Parathyroid adenoma (tissue), 2 donors: ENCODE results near the gene SFMBT2.
A peak's percentile ranks its signal among the peaks of the same experiment; 100 is the strongest.

Experiments used
- H2AFZ ChIP-seq: fragments of 300-600 bp; sonication (generic); one replicate; pipeline ENCODE4 v1.7.0; 2017; ENCODE audit warnings: antibody characterized with exemption, mild to moderate bottlenecking
- H3K27ac ChIP-seq: fragments of 300-600 bp; sonication (generic); one replicate; pipeline ENCODE4 v1.7.0; 2017
- H3K27me3 ChIP-seq: fragments of 300-600 bp; sonication (generic); one replicate; pipeline ENCODE4 v1.7.0; 2017; ENCODE audit warnings: low read length; ENCODE audit not compliant: control insufficient read depth, insufficient read depth
- H3K36me3 ChIP-seq: fragments of 300-600 bp; sonication (generic); one replicate; pipeline ENCODE4 v1.7.0; 2017; ENCODE audit warnings: low read length; ENCODE audit not compliant: control insufficient read depth, insufficient read depth
- H3K4me1 ChIP-seq: fragments of 300-600 bp; sonication (generic); one replicate; pipeline ENCODE4 v1.7.0; 2017; ENCODE audit warnings: control low read depth
- H3K4me2 ChIP-seq: fragments of 300-600 bp; sonication (generic); one replicate; pipeline ENCODE4 v1.7.0; 2017; ENCODE audit warnings: low read length
- H3K4me3 ChIP-seq: fragments of 300-600 bp; sonication (generic); one replicate; pipeline ENCODE4 v1.7.0; 2017; ENCODE audit warnings: low read depth, low read length
- H3K79me2 ChIP-seq: fragments of 300-600 bp; sonication (generic); one replicate; pipeline ENCODE4 v1.7.0; 2017; ENCODE audit warnings: control low read depth
- H3K9ac ChIP-seq: fragments of 300-600 bp; sonication (generic); one replicate; pipeline ENCODE4 v1.7.0; 2017; ENCODE audit warnings: mild to moderate bottlenecking
- H3K9me3 ChIP-seq: fragments of 300-600 bp; sonication (generic); one replicate; pipeline ENCODE4 v1.7.0; 2017; ENCODE audit warnings: low read length; ENCODE audit not compliant: control insufficient read depth
- CTCF ChIP-seq: fragments of 300-600 bp; sonication (generic); IDR thresholded peaks from one replicate; pipeline ENCODE4 v1.7.0; 2017; ENCODE audit warnings: antibody characterized with exemption, mild to moderate bottlenecking
- donor health status: primary hyperparathyroidism.

SFMBT2 gene

GRCh38 chr10:7423521-7423920 is 12.7 kb upstream of the SFMBT2 start:
- TF ChIP-seq CTCF, result no peak
- Histone ChIP-seq H3K4me2 (no peak overlapping the region), H3K9ac (no peak overlapping the region), H3K27ac (no peak overlapping the region), H3K4me3 (no peak overlapping the region), H3K4me1 (no peaks in the 10 kb centered on the region), H3K36me3 (no peaks in the 10 kb centered on the region), H3K79me2 (no peaks in the 10 kb centered on the region), H3K9me3 (no peaks in the 10 kb centered on the region), H3K27me3 (no peaks in the 10 kb centered on the region), H2AFZ (no peak overlapping the region)

- Histone ChIP-seq H3K9ac (no peak overlapping the region), H3K27me3 (no peaks in the 10 kb centered on the region), H3K9me3 (no peaks in the 10 kb centered on the region), H3K36me3 (no peaks in the 10 kb centered on the region), H2AFZ (no peak overlapping the region), H3K4me2 (no peak overlapping the region), H3K4me3 (no peak overlapping the region), H3K4me1 (no peaks in the 10 kb centered on the region), H3K79me2 (no peaks in the 10 kb centered on the region), H3K27ac (no peak overlapping the region)
- TF ChIP-seq CTCF, result no peak
Observed at GRCh38 chr10:7421526-7421925, 10.7 kb upstream of the SFMBT2 start.

GRCh38 chr10:7419998-7420397 is 9.2 kb upstream of the SFMBT2 start:
- no peak overlapping the region for H3K4me3 ChIP-seq
- no peaks in the 10 kb centered on the region for H3K27me3 ChIP-seq
- no peak overlapping the region for H3K27ac ChIP-seq
- no peaks in the 10 kb centered on the region for H3K79me2 ChIP-seq
- no peak overlapping the region for H2AFZ ChIP-seq
- no peaks in the 10 kb centered on the region for H3K36me3 ChIP-seq
- H3K4me2 ChIP-seq, result no peak overlapping the region
- TF ChIP-seq CTCF, result no peak
- no peak overlapping the region for H3K9ac ChIP-seq
- no peaks in the 10 kb centered on the region for H3K4me1 ChIP-seq
- no peaks in the 10 kb centered on the region for H3K9me3 ChIP-seq

- Histone ChIP-seq H3K4me3 (no peak overlapping the region), H3K4me1 (no peaks in the 10 kb centered on the region), H3K9me3 (no peaks in the 10 kb centered on the region), H3K27me3 (no peaks in the 10 kb centered on the region), H2AFZ (no peak overlapping the region), H3K4me2 (no peak overlapping the region), H3K9ac (no peak overlapping the region), H3K36me3 (no peaks in the 10 kb centered on the region), H3K27ac (no peak overlapping the region), H3K79me2 (no peaks in the 10 kb centered on the region)
- no peak for TF ChIP-seq CTCF
Observed at GRCh38 chr10:7417807-7418206, 7.0 kb upstream of the SFMBT2 start.

- H3K27ac ChIP-seq, result no peak overlapping the region
- H3K27me3 ChIP-seq, result no peaks in the 10 kb centered on the region
- no peak overlapping the region for H3K4me3 ChIP-seq
- H3K9ac ChIP-seq, result no peak overlapping the region
- H3K4me1 ChIP-seq, result peaks cover under 1% of the 10 kb centered on the region
- H3K9me3 ChIP-seq, result no peaks in the 10 kb centered on the region
- H2AFZ ChIP-seq, result no peak overlapping the region
- no peaks in the 10 kb centered on the region for H3K79me2 ChIP-seq
- TF ChIP-seq CTCF, result peak; percentile 59
- H3K36me3 ChIP-seq, result no peaks in the 10 kb centered on the region
- no peak overlapping the region for H3K4me2 ChIP-seq
Observed at GRCh38 chr10:7417103-7417623, 6.3 kb upstream of the SFMBT2 start.
